MG63 (cell line): ENCODE results near the gene CTNNBL1. TPM values are rescaled to one million over a fixed set of nuclear protein-coding genes. Genes with fewer than 3 reads are reported as not detected.
A peak's percentile ranks its signal among the peaks of the same experiment; 100 is the strongest.
"Not testable (repeated sequence)": the region's sequence is repeated elsewhere in the genome, so short reads cannot be mapped to it uniquely, and the experiment has no call there.

Experiments
- DNase-seq: peaks from one replicate; pipeline ENCODE4 v3.0.0-alpha.2; 2020
- H3K27me3 ChIP-seq: fragments of 250-450 bp; sonication (Bioruptor Pico); 2 replicates; pipeline ENCODE4 v1.5.1; 2020; ENCODE audit warnings: mild to moderate bottlenecking, moderate library complexity
- H3K36me3 ChIP-seq: fragments of 250-450 bp; sonication (Bioruptor Pico); 2 replicates; pipeline ENCODE4 v1.5.1; 2020; ENCODE audit warnings: mild to moderate bottlenecking, moderate library complexity
- H3K4me3 ChIP-seq: fragments of 250-450 bp; sonication (Bioruptor Pico); 2 replicates; pipeline ENCODE4 v1.5.1; 2020; ENCODE audit warnings: mild to moderate bottlenecking, moderate library complexity
- H3K9me3 ChIP-seq: fragments of 250-450 bp; sonication (Bioruptor Pico); 2 replicates; pipeline ENCODE4 v1.5.1; 2020; ENCODE audit warnings: mild to moderate bottlenecking, moderate library complexity
- total RNA-seq: library from RNA; depleted of rRNA; stranded (reverse); fragments of >200 nt; shearing (Covaris generic); gene quantifications from 2 replicates; pipeline ENCODE4 v1.2.3, GENCODE V29; 2014; ENCODE audit warnings: low replicate concordance; rRNA removed

The CTNNBL1 gene, protein sequence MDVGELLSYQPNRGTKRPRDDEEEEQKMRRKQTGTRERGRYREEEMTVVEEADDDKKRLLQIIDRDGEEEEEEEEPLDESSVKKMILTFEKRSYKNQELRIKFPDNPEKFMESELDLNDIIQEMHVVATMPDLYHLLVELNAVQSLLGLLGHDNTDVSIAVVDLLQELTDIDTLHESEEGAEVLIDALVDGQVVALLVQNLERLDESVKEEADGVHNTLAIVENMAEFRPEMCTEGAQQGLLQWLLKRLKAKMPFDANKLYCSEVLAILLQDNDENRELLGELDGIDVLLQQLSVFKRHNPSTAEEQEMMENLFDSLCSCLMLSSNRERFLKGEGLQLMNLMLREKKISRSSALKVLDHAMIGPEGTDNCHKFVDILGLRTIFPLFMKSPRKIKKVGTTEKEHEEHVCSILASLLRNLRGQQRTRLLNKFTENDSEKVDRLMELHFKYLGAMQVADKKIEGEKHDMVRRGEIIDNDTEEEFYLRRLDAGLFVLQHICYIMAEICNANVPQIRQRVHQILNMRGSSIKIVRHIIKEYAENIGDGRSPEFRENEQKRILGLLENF
- total RNA-seq: 44.9 and 49.3 TPM in 2 replicates

DNA sequence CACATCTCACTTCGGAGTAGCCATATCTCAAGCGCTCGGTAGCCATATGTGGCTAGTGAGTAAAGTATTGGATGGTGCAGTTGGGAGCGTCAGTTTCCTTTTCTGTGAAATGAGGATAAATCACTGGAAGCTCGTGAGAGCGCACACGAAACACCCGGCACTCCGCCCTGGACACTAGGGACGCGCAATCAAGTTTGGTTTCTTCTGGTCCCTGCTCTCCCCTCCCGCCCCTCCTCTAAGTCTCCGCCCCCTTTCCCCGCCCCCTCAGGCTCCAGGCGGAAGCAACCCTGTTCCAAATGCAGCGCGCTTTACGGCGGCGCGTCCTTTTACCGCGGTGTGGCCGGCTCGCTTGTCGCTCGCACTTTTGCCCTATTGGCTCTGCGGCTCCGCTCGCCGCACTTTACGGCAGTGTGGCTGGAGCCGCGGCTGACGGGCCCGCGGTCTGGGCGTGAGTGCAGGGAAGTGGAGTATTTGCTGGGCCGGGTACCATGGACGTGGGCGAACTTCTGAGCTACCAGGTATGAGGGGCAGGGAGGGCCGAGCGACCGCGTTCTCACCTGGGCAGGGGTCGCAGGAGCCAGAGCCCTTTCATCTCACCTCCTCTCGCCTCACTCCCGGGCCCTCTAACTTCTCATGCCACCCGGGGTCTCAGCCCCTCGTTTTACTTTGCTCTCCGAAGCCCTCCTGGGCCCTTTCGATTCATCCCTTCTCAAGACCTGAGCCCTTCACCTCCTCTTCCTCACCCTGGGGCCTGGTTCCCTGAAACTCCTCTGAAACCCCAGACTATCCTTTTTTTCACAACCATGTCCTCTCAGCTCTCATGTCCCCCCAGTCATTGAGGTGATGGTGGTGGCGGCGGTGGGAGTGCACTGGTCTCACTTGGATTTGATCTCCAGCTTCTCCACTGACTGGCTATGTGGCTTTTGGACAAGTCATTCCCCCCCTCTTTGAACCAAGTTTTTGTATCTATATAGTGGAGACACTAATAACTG lies at the start of gene CTNNBL1:
Gene CTNNBL1, plus strand, starts transcription at position 396 of the 992 bp plus-strand sequence. Its CDS starts 93 bp downstream, at position 489.
- Histone ChIP-seq H3K9me3 (no peaks in the 10 kb centered on the region), H3K4me3 (peak within 1 kb of the TSS; percentile 74), H3K27me3 (no peaks in the 10 kb centered on the region; the same call in 1 of the 2 replicates), H3K36me3 (peaks cover 3% of the 10 kb centered on the region; the same call in 1 of the 2 replicates)
- DNase-seq: peak; percentile 99

DNA sequence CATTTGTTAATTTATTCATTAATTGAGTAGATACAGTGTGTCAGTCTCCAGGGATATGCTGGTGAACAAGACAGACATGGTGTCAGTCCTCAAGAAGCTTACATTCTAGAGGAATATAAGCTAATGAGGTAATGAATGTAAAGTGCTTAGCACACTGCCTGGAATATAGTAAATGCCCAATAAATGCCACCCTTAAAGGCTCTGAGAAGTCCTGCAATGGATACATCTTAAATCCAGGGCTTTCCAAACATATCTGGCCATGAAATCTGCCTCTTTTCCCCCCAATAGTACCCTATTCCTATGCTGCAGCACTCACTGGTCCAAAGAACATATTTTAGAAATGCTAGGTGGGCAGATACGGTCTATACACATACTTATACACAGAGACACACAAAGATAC lies 49.2 kb upstream of the CTNNBL1 start:
- Histone ChIP-seq H3K4me3 (no peak overlapping the region), H3K27me3 (peaks cover 37% of the 10 kb centered on the region), H3K36me3 (no peaks in the 10 kb centered on the region), H3K9me3 (no peaks in the 10 kb centered on the region)
- DNase-seq: no peak

DNA sequence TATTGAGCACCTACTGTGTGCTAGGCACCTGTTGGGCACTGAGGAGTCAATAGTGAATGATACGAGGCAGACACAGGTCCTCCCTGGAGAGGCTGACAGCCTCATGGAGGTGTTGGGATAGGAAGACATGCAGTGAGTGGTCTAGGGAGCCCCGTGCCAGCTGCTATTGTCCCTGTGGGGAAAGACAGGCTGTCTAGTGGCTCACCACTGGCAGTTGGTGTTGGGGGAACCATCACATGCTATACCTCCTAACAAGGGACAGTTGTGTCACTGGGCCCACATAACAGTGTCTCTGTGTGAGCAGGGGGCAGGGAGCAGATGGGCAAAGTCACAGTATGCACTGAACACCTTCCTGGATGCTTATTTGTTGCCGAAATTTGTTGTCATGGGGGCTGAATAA lies 45.9 kb upstream of the CTNNBL1 start:
- Histone ChIP-seq H3K27me3 (peaks cover 17% of the 10 kb centered on the region), H3K9me3 (no peaks in the 10 kb centered on the region), H3K4me3 (no peak overlapping the region), H3K36me3 (no peaks in the 10 kb centered on the region)
- DNase-seq: no peak

DNA sequence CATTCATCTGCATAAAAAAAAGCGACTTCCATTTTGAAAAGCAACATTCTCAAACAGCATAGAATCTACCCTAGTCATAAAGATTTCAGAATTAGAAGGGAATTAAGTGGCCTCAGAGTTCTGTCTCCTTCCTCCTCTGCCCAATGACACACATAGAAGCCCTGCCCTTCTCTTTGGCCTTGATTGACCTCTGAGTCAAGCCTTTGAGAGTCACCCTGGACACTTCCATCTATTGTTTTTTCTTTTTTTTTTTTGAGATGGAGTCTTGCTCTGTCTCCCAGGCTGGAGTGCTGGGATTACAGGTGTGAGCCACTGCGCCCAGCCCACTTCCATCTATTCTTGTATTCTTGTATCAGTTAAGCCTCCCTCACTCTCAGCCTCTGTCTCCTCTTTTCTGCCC lies 44.8 kb upstream of the CTNNBL1 start:
- peak; percentile 28 for DNase-seq
- Histone ChIP-seq H3K9me3 (no peaks in the 10 kb centered on the region), H3K36me3 (no peaks in the 10 kb centered on the region), H3K4me3 (no peak overlapping the region), H3K27me3 (peaks cover 13% of the 10 kb centered on the region)

DNA sequence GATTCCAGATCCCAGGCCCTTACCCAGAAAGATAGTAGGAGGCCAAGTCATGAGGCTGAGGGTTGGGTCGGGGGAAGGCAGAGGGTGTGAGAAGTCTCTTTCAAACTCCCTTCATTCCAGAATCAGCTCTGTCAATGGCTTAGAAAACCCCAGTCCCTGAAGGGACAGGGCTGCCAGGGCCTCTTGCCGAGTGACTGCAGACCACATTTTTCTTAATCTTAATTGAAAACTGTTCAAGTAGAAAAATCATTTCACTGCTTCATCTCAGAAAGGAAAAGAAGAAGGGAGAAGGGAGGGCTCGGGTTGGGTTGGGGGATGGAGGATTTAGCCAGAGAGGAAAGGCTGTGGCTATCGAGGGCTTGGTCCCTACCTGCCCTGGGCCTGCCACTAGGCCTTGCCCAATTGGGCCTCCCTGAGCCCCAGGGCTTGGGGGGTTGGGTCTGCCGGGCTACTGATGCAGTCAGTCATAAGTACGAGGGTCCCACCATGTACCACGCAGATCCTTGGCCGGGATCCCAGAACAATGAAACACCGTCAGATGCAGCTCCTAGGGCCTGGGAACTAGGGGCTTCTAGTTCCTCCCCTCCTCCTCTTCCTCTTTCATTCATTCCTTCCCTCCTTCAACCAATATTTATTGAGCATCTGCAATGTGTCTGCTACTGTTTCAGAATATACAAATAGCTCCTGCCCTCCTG lies 44.0 kb upstream of the CTNNBL1 start:
- H3K4me3 ChIP-seq: no peak overlapping the region
- peaks cover 9% of the 10 kb centered on the region for H3K27me3 ChIP-seq
- no peak for DNase-seq
- no peaks in the 10 kb centered on the region for H3K9me3 ChIP-seq
- no peaks in the 10 kb centered on the region for H3K36me3 ChIP-seq

DNA sequence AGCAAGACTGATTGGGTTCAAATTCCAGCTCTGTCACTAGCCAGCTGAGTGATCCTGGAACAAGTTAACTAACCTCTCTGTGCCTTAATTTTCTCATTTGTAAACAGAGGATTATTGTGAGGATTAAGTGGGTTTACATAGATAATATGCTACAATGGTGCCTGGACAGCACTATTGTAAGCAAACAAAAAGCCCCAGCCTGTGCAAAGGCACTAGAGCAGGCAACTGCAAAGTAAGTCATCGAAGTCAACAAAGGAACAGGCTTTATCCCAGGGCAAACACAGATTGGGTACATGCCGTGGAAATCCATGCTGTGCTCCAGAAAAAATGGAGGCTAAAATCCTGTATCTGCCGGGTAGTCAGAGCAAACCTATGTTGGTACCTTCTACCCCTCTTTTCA lies 43.2 kb upstream of the CTNNBL1 start:
- Histone ChIP-seq H3K27me3 (peaks cover 5% of the 10 kb centered on the region), H3K36me3 (no peaks in the 10 kb centered on the region), H3K4me3 (no peak overlapping the region), H3K9me3 (no peaks in the 10 kb centered on the region)
- no peak for DNase-seq

DNA sequence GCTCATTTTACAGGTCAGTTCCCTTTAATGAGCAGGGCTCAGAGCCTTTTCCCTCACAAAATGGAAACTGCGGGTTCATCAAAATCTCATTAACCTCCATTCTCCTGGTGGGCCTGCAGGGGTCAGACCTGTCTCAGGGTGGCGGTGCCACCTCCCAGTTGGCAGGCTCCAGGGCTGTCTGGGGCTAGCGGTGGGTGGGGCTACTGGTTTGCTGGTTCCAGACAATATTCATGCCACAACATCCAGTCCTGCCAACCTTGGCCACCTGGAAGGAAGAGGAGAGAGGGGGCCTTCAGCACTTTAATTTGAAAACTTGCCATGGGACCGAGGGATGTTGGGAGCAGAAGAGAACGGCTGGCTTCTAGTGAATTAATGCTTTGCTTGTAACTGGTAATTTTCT lies 41.9 kb upstream of the CTNNBL1 start:
- H3K4me3 ChIP-seq: no peak overlapping the region
- H3K9me3 ChIP-seq: no peaks in the 10 kb centered on the region
- no peaks in the 10 kb centered on the region for H3K36me3 ChIP-seq
- peaks cover 5% of the 10 kb centered on the region; the same call in 1 of the 2 replicates for H3K27me3 ChIP-seq
- peak; percentile 59 for DNase-seq

DNA sequence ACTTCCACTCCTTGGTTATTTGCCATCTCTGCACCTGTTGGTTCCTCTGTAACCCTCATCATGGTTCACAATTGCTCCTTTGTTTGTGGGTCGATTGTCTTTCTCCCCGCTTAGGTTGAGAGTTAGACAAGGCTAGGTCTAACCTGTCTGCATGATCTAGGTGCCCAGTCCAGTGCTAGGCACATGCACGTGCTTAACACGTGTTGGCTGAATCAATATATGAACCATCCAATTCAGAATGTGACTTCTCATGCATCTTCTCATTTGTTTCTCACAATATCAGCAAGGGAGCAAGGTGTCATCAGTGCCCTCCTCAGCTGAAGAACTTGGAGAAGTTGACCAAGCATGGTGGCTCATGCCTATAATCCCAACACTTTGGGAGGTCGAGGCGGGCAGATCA lies 36.9 kb upstream of the CTNNBL1 start:
- H3K27me3 ChIP-seq: peaks cover 5% of the 10 kb centered on the region
- H3K36me3 ChIP-seq: no peaks in the 10 kb centered on the region
- no peaks in the 10 kb centered on the region for H3K9me3 ChIP-seq
- H3K4me3 ChIP-seq: no peak overlapping the region
- no peak for DNase-seq

DNA sequence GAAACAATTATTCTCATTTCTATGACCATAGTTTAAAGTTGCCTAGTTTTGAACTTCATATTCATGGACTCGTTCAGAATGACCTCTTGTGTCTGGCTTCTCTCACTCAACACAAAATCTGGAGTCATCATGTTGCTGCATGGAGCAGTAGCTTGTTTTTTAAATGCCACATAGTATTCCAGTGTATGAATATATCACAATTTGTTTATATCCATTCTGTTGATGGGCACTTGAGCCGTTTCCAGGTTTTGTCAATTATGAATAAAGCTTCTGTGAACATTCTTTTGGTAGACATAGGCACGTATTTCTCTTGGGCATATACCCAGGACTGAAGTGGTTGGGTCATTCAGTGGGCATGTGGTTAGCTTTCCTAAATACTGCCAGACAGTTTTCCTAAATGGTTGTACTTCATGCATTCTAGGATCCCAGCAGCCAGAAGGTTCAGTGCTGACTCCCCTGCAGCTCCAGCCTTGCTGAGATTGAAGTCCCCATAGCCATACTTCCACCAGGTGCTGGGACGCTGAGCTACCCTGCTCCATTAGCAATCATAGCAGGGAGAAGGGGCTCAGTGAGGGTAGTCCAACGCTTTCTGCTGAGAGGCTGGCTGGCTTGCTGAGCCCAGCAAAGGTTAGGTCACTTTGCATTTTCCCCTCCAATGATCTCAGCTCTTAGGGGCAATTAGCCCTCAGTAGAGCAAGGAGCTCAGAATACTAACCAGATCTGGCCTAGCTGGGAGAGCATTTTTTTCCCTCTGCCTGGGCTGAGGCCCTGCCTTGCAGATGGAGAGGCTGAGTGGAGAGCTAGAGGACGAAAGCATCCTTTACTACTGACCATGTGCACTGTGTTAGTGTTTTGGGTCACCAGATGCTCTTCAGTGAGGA lies 35.7 kb upstream of the CTNNBL1 start:
- Histone ChIP-seq H3K36me3 (no peaks in the 10 kb centered on the region), H3K27me3 (no peaks in the 10 kb centered on the region; the same call in 1 of the 2 replicates), H3K9me3 (no peaks in the 10 kb centered on the region), H3K4me3 (no peak overlapping the region)
- no peak for DNase-seq

DNA sequence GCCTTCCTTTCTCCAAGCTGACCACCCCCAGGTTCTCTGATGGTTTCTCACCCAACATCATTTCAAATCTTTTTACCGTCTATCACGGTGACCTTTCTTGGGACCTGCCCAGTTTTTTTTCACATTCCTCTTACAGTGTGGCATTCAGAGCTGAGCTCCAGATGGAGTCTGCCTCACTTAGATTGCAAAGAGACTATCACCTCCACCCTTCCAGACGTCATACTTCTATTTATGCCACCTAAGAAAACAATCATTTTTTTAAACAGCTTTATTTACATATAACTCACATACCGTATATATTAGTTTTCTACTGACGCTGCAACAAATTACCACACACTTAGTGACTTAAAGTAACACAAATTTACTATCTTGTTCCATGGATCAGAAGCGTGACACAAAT lies 32.3 kb upstream of the CTNNBL1 start:
- H3K36me3 ChIP-seq: no peaks in the 10 kb centered on the region
- H3K27me3 ChIP-seq: no peaks in the 10 kb centered on the region; the same call in 1 of the 2 replicates
- no peaks in the 10 kb centered on the region for H3K9me3 ChIP-seq
- no peak for DNase-seq
- H3K4me3 ChIP-seq: no peak overlapping the region

DNA sequence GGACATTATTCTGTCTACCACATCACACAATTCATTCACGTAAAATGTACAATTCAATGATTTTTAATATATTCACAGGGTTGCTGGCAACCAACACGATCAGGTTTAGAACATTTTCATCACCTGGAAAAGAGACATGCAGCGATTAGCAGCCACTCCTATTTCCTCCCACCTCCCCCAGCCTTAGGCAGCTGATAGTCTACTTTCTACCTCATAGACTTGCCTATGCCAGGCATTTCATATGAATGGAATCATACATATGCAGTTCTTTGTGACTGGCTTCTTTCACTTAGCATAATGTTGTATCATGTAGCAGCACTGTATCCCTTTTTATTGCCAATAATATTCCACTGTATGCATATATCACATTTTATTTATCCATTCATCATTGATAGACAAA lies 31.5 kb upstream of the CTNNBL1 start:
- Histone ChIP-seq H3K27me3 (peaks cover 2% of the 10 kb centered on the region; the same call in 1 of the 2 replicates), H3K36me3 (no peaks in the 10 kb centered on the region), H3K4me3 (no peak overlapping the region), H3K9me3 (no peaks in the 10 kb centered on the region)
- no peak for DNase-seq

DNA sequence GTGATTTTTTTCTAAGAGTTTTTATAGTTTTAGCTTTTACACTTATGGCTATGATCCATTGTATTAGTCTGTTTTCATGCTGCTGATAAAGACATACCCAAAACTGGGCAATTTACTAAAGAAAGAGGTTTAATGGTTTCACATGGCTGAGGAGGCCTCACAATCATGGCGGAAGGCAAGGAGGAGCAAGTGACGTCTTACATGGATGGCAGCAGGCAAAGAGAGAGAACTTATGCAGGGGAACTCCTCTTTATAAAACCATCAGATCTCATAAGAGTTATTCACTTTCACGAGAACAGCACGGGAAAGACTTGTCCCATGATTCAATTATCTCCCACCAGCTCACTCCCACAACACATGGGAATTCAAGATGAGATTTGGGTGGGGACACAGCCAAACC lies 29.2 kb upstream of the CTNNBL1 start:
- not testable (repeated sequence) for H3K36me3 ChIP-seq, H3K27me3 ChIP-seq, DNase-seq, H3K4me3 ChIP-seq, H3K9me3 ChIP-seq

DNA sequence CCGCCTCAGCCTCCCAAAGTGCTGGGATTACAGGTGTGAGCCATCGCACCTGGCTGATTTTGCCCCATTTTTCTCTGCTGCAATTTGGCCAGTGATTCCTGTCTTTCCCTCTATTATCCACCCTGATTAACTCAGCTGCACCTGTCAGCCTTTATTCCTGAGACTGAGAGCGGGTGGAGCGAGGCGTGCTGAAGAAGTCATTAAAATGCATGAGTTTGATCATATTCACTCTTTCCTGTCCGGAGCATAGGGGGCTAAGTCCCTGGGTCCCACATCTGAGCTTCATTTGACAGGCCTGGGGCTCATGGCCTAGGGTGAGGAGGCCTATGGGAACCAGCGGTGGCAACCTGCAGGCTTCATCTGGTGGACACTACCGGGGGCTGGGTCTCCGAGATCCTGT lies 25.7 kb upstream of the CTNNBL1 start:
- H3K27me3 ChIP-seq: peaks cover 2% of the 10 kb centered on the region; the same call in 1 of the 2 replicates
- H3K9me3 ChIP-seq: no peaks in the 10 kb centered on the region
- no peaks in the 10 kb centered on the region for H3K36me3 ChIP-seq
- no peak for DNase-seq
- no peak overlapping the region for H3K4me3 ChIP-seq

DNA sequence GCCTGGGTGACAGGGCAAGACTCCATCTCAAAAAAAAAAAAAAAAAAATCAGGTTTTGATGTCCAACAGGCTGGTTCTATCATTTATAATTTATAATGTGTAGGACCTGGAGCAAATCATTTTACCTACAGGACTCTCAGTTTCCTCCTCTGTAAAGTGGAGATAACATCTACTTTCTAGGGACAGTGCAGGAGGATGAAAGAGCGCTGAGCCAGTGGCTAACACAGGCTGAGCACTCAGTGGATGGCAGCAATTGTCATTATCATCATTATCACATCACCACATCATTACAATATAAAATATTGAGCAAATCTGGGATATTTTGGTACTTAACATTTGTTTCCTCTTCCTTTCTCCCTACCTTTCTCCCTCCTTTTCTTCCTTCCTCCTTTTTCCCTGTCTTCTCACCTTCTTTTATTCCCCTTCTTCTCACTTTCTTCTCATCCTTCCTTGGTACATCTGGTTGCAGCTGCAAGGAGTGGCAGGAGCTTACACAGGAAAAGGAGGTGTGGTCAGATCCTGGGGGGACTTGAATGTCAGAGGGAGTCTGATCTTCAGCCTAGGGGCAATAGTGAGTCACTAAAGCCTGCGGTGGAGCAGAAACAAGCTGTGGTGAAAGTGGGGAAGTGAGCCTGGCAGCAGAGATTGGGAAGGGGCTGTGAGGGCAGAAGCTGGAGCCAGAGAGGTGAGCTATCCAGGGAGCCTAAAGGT lies 24.6 kb upstream of the CTNNBL1 start:
- H3K4me3 ChIP-seq: no peak overlapping the region
- H3K9me3 ChIP-seq: no peaks in the 10 kb centered on the region
- peak; percentile 51 for DNase-seq
- H3K36me3 ChIP-seq: no peaks in the 10 kb centered on the region
- H3K27me3 ChIP-seq: peaks cover 5% of the 10 kb centered on the region; the same call in 1 of the 2 replicates

DNA sequence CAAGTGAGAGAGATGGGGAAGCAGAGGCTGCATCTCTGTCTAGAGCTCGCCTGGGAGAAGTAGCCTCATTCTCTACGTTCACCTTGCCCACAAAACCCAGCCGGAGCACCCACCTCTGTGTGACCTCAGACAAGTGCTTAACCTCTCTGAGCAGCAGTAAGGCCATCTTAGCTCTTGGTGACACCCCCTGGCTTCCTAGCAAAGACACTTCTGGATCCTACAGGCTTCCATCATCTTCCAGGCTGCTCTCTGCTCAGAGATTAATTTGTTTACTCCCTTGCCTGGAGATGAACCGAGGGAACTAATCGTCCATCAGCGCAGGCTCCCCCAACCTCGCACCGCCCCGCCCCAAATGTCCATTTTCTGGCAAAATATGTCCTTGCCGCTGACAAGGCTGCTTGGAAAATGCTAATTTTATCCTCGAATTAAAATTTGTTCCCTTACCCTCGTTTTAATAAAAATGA lies 24.0 kb upstream of the CTNNBL1 start:
- Histone ChIP-seq H3K9me3 (no peaks in the 10 kb centered on the region), H3K4me3 (peak overlapping the region; percentile 35)

More for the DNA sequence above, 24.0 kb upstream of the CTNNBL1 start:
- H3K36me3 ChIP-seq: no peaks in the 10 kb centered on the region
- H3K27me3 ChIP-seq: peaks cover 9% of the 10 kb centered on the region; the same call in 1 of the 2 replicates
- no peak for DNase-seq
